ENCODE data around the gene STARD10. TPM values are rescaled to one million over a fixed set of nuclear protein-coding genes. Genes with fewer than 3 reads are reported as not detected.

The STARD10 gene
- total and polyA plus RNA-seq, 9 of the 15 experiments (the other 6 are each of a cell fraction or from before 2014, with no cell fraction given), result 0.15 to 52.9 (median 32.3) TPM

DNA sequence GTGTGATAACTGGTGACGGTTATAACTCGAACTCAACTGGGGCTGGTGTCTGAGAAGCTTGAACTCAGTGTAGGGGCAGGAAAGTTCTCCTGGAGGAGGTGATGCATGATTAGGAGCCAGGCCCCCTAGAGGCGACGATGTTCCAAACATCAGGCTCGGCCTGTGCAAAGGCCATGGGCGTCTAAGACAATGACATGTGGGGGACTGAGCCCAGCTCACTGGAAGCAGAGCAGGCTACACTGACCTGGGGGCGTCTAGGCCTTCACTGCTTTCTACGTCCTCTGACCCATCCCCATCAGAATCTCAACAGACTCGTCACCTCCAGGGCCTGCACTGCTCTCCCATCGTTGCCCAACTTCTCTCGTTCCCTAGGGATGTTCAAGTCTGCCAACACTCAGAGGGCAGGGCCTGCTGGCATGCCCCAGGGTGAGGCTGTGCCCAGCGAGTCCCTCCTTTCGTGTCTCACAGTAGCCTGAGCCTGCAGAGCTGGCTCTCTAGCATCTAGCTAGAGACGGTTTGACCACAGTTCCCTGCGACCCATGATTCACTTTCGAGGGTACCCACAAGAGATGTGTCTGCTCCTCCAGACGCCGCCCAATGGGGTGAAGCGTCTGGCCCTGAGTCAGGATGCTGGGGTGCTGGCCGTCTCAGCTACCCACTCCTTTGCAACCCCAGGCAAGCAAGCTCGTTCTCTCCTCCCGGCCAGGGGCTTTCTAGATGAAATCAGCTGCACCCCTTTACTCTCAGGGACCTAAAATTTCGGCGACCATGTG lies 19.3 kb upstream of the STARD10 start (continued):
- TF ChIP-seq, protein P1, sequence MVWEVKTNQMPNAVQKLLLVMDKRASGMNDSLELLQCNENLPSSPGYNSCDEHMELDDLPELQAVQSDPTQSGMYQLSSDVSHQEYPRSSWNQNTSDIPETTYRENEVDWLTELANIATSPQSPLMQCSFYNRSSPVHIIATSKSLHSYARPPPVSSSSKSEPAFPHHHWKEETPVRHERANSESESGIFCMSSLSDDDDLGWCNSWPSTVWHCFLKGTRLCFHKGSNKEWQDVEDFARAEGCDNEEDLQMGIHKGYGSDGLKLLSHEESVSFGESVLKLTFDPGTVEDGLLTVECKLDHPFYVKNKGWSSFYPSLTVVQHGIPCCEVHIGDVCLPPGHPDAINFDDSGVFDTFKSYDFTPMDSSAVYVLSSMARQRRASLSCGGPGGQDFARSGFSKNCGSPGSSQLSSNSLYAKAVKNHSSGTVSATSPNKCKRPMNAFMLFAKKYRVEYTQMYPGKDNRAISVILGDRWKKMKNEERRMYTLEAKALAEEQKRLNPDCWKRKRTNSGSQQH (CRISPR knock-in tag; IDR thresholded peaks at IDR 0.05), result no peak
- TF ChIP-seq CXXC5 (CRISPR knock-in tag; IDR thresholded peaks at IDR 0.05), result no peak
- no peak for TF ChIP-seq PTBP1 (IDR thresholded peaks at IDR 0.05; ENCODE audit: low read depth, low read length)
- TF ChIP-seq, protein P2, sequence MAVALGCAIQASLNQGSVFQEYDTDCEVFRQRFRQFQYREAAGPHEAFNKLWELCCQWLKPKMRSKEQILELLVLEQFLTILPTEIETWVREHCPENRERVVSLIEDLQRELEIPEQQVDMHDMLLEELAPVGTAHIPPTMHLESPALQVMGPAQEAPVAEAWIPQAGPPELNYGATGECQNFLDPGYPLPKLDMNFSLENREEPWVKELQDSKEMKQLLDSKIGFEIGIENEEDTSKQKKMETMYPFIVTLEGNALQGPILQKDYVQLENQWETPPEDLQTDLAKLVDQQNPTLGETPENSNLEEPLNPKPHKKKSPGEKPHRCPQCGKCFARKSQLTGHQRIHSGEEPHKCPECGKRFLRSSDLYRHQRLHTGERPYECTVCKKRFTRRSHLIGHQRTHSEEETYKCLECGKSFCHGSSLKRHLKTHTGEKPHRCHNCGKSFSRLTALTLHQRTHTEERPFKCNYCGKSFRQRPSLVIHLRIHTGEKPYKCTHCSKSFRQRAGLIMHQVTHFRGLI (CRISPR knock-in tag; IDR thresholded peaks at IDR 0.05), result no peak
- TF ChIP-seq, protein P3, sequence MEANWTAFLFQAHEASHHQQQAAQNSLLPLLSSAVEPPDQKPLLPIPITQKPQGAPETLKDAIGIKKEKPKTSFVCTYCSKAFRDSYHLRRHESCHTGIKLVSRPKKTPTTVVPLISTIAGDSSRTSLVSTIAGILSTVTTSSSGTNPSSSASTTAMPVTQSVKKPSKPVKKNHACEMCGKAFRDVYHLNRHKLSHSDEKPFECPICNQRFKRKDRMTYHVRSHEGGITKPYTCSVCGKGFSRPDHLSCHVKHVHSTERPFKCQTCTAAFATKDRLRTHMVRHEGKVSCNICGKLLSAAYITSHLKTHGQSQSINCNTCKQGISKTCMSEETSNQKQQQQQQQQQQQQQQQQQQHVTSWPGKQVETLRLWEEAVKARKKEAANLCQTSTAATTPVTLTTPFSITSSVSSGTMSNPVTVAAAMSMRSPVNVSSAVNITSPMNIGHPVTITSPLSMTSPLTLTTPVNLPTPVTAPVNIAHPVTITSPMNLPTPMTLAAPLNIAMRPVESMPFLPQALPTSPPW (CRISPR knock-in tag; IDR thresholded peaks at IDR 0.05), result no peak
- no peak for TF ChIP-seq FOS (IDR thresholded peaks at IDR 0.05; ENCODE audit: extremely low read depth, insufficient read length)
- no peak for TF ChIP-seq ZNF274 (IDR thresholded peaks at IDR 0.05; ENCODE audit: borderline replicate concordance, low read depth, low read length)
- TF ChIP-seq GABPB1 (CRISPR knock-in tag; IDR thresholded peaks at IDR 0.05), result peak; percentile 46
- TF ChIP-seq EZH2 (IDR thresholded peaks at IDR 0.05; ENCODE audit: borderline replicate concordance, low read depth, low read length), result no peak
- TF ChIP-seq, protein P4, sequence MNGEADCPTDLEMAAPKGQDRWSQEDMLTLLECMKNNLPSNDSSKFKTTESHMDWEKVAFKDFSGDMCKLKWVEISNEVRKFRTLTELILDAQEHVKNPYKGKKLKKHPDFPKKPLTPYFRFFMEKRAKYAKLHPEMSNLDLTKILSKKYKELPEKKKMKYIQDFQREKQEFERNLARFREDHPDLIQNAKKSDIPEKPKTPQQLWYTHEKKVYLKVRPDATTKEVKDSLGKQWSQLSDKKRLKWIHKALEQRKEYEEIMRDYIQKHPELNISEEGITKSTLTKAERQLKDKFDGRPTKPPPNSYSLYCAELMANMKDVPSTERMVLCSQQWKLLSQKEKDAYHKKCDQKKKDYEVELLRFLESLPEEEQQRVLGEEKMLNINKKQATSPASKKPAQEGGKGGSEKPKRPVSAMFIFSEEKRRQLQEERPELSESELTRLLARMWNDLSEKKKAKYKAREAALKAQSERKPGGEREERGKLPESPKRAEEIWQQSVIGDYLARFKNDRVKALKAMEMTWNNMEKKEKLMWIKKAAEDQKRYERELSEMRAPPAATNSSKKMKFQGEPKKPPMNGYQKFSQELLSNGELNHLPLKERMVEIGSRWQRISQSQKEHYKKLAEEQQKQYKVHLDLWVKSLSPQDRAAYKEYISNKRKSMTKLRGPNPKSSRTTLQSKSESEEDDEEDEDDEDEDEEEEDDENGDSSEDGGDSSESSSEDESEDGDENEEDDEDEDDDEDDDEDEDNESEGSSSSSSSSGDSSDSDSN (IDR thresholded peaks at IDR 0.05; ENCODE audit: borderline replicate concordance in 1 of 2, low read depth in 2 of 2, low read length in 2 of 2), result 0 out of 4 replicates have a peak, but pooled peaks of 1 of the 2 experiments have one; percentile 46
- TF ChIP-seq GATAD2A (IDR thresholded peaks at IDR 0.05), result no peak
- TF ChIP-seq ZNF780A (CRISPR knock-in tag; IDR thresholded peaks at IDR 0.05), result no peak
- no peak for TF ChIP-seq KDM4B (IDR thresholded peaks at IDR 0.05; ENCODE audit: borderline replicate concordance in 2 of 2, low read depth in 1 of 2)
- TF ChIP-seq, protein P5, sequence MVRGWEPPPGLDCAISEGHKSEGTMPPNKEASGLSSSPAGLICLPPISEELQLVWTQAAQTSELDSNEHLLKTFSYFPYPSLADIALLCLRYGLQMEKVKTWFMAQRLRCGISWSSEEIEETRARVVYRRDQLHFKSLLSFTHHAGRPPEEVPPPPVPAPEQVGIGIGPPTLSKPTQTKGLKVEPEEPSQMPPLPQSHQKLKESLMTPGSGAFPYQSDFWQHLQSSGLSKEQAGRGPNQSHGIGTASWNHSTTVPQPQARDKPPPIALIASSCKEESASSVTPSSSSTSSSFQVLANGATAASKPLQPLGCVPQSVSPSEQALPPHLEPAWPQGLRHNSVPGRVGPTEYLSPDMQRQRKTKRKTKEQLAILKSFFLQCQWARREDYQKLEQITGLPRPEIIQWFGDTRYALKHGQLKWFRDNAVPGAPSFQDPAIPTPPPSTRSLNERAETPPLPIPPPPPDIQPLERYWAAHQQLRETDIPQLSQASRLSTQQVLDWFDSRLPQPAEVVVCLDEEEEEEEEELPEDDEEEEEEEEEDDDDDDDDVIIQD (CRISPR knock-in tag; IDR thresholded peaks at IDR 0.05), result no peak
- TF ChIP-seq ZNF766 (CRISPR knock-in tag; conservative IDR thresholded peaks at IDR 0.05), result no peak
- TF ChIP-seq TRIM24 (IDR thresholded peaks at IDR 0.05), result no peak
- TF ChIP-seq SPI1 (IDR thresholded peaks at IDR 0.05; ENCODE audit: borderline replicate concordance, low read depth, low read length), result no peak
- TF ChIP-seq, protein P6, sequence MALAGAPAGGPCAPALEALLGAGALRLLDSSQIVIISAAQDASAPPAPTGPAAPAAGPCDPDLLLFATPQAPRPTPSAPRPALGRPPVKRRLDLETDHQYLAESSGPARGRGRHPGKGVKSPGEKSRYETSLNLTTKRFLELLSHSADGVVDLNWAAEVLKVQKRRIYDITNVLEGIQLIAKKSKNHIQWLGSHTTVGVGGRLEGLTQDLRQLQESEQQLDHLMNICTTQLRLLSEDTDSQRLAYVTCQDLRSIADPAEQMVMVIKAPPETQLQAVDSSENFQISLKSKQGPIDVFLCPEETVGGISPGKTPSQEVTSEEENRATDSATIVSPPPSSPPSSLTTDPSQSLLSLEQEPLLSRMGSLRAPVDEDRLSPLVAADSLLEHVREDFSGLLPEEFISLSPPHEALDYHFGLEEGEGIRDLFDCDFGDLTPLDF (CRISPR knock-in tag; IDR thresholded peaks at IDR 0.05), result no peak

All from K562 (cell line).